Measurements from ENCODE around the gene BRS3. TPM values are rescaled to one million over a fixed set of nuclear protein-coding genes. Genes with fewer than 3 reads are reported as not detected.

Gene BRS3
- total and polyA plus RNA-seq, 10 of the 15 experiments (the other 5 are each of a cell fraction or from before 2014, with no cell fraction given) = not detected

GRCh38 chrX:136523770-136524169 is 36.0 kb downstream of the BRS3 start:
- no peaks in the 10 kb centered on the region for H3K79me2 ChIP-seq (ENCODE audit: control insufficient read depth, insufficient read depth, low read length)
- no peak overlapping the region for H2AFZ ChIP-seq (ENCODE audit: control insufficient read depth, low read depth, low read length)
- no peak overlapping the region for H3K4me3 ChIP-seq
- H3K9me3 ChIP-seq (replicated peaks; ENCODE audit: control insufficient read depth, insufficient read depth, low read length) = no peaks in the 10 kb centered on the region
- intact Hi-C loops (cut with micrococcal nuclease; ENCODE audit: unreplicated experiment) = no loop called here
- in situ Hi-C loops (cut with MboI) = no loop called here
- no peak overlapping the region for H3K9ac ChIP-seq (ENCODE audit: control insufficient read depth, insufficient read depth, low read length)
- ATAC-seq = no peak
- H4K20me1 ChIP-seq (ENCODE audit: control insufficient read depth, insufficient read depth) = no peaks in the 10 kb centered on the region
- ChIA-PET POLR2A (no interaction called here), RAD21 (ENCODE audit: unreplicated experiment) (interaction anchor here (1.2 kb wide), 1 partner anchor 529 kb away, joined by 3 read pairs; no protein-coding TSS in a partner anchor), SMC1A (ENCODE audit: uncharacterized antibody, unreplicated experiment) (no interaction called here), CTCF (no interaction called here)
- no TSS peak for BruUV-seq (replicated peaks)
- H3K4me1 ChIP-seq (ENCODE audit: control insufficient read depth, insufficient read depth, low read length) = no peaks in the 10 kb centered on the region
- no peaks in the 10 kb centered on the region for H3K36me3 ChIP-seq (ENCODE audit: control insufficient read depth in 2 of 2, insufficient read depth in 2 of 2, low read length in 1 of 2)
- FAIRE-seq = no peak
- H3K27ac ChIP-seq (ENCODE audit: control insufficient read depth, insufficient read depth) = no peak overlapping the region
- H3K27me3 ChIP-seq (replicated peaks in 1 of 2; ENCODE audit: control insufficient read depth in 2 of 2, insufficient read depth in 2 of 2, low read length in 1 of 2) = no peaks in the 10 kb centered on the region
- no peak for DNase-seq (ENCODE audit: low read depth, low spot score)
- no peak overlapping the region for H3K4me2 ChIP-seq (ENCODE audit: control insufficient read depth, insufficient read depth)
- TF ChIP-seq MAX (IDR thresholded peaks at IDR 0.05; ENCODE audit: low read depth, low read length) (no peak), PAX8 (IDR thresholded peaks at IDR 0.05) (no peak), EED (IDR thresholded peaks at IDR 0.05; ENCODE audit: low read depth) (no peak), MTA2 (IDR thresholded peaks at IDR 0.05; ENCODE audit: low read depth) (no peak), CBX5 (IDR thresholded peaks at IDR 0.05; ENCODE audit: low read depth) (no peak), TCF12 (IDR thresholded peaks at IDR 0.05; ENCODE audit: low read depth, low read length) (no peak), IKZF1 (conservative IDR thresholded peaks at IDR 0.05) (no peak), ZNF207 (IDR thresholded peaks at IDR 0.05; ENCODE audit: borderline replicate concordance) (no peak), IRF4 (IDR thresholded peaks at IDR 0.05; ENCODE audit: low read depth, low read length) (no peak), SKIL (IDR thresholded peaks at IDR 0.05; ENCODE audit: low read depth, poor library complexity, severe bottlenecking) (no peak), CBFB (IDR thresholded peaks at IDR 0.05; ENCODE audit: low read depth) (no peak), E4F1 (IDR thresholded peaks at IDR 0.05; ENCODE audit: borderline replicate concordance, partially characterized antibody) (no peak), SPI1 (IDR thresholded peaks at IDR 0.05; ENCODE audit: borderline replicate concordance, insufficient read depth, low read depth, low read length) (no peak), MEF2B (IDR thresholded peaks at IDR 0.05; ENCODE audit: partially characterized antibody, poor library complexity, severe bottlenecking) (no peak)
- TF ChIP-seq, protein P1, sequence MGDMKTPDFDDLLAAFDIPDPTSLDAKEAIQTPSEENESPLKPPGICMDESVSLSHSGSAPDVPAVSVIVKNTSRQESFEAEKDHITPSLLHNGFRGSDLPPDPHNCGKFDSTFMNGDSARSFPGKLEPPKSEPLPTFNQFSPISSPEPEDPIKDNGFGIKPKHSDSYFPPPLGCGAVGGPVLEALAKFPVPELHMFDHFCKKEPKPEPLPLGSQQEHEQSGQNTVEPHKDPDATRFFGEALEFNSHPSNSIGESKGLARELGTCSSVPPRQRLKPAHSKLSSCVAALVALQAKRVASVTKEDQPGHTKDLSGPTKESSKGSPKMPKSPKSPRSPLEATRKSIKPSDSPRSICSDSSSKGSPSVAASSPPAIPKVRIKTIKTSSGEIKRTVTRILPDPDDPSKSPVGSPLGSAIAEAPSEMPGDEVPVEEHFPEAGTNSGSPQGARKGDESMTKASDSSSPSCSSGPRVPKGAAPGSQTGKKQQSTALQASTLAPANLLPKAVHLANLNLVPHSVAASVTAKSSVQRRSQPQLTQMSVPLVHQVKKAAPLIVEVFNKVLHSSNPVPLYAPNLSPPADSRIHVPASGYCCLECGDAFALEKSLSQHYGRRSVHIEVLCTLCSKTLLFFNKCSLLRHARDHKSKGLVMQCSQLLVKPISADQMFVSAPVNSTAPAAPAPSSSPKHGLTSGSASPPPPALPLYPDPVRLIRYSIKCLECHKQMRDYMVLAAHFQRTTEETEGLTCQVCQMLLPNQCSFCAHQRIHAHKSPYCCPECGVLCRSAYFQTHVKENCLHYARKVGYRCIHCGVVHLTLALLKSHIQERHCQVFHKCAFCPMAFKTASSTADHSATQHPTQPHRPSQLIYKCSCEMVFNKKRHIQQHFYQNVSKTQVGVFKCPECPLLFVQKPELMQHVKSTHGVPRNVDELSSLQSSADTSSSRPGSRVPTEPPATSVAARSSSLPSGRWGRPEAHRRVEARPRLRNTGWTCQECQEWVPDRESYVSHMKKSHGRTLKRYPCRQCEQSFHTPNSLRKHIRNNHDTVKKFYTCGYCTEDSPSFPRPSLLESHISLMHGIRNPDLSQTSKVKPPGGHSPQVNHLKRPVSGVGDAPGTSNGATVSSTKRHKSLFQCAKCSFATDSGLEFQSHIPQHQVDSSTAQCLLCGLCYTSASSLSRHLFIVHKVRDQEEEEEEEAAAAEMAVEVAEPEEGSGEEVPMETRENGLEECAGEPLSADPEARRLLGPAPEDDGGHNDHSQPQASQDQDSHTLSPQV (IDR thresholded peaks at IDR 0.05) = no peak
- TF ChIP-seq, protein P2, sequence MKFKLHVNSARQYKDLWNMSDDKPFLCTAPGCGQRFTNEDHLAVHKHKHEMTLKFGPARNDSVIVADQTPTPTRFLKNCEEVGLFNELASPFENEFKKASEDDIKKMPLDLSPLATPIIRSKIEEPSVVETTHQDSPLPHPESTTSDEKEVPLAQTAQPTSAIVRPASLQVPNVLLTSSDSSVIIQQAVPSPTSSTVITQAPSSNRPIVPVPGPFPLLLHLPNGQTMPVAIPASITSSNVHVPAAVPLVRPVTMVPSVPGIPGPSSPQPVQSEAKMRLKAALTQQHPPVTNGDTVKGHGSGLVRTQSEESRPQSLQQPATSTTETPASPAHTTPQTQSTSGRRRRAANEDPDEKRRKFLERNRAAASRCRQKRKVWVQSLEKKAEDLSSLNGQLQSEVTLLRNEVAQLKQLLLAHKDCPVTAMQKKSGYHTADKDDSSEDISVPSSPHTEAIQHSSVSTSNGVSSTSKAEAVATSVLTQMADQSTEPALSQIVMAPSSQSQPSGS (IDR thresholded peaks at IDR 0.05; ENCODE audit: low read length) = no peak

All from GM12878 (cell line).